Smooth muscle cell (in vitro differentiated cells): Measurements from ENCODE around the gene TMEM145. TPM values are rescaled to one million over a fixed set of nuclear protein-coding genes. Genes with fewer than 3 reads are reported as not detected.

ENCODE experiments used
- DNase-seq: peaks from one replicate; lab custom pipeline; 2025; ENCODE audit not compliant: unreplicated experiment; lab: John Stamatoyannopoulos, UW
- H2AFZ ChIP-seq: fragments of 200-600 bp; sonication (generic); 2 replicates; pipeline ENCODE4 v1.6.0; 2016; ENCODE audit warnings: antibody characterized with exemption, low read depth, mild to moderate bottlenecking
- H3F3A ChIP-seq: fragments of 200-600 bp; sonication (generic); 2 replicates; pipeline ENCODE4 v1.6.0; 2017; ENCODE audit warnings: antibody characterized with exemption, low read depth
- H3K27ac ChIP-seq: fragments of 200-600 bp; sonication (generic); 2 replicates; pipeline ENCODE4 v1.5.1; 2016; ENCODE audit warnings: low read depth, mild to moderate bottlenecking
- H3K27me3 ChIP-seq: fragments of 200-600 bp; sonication (generic); 2 replicates; pipeline ENCODE4 v1.6.1; 2016; ENCODE audit warnings: low read depth, mild to moderate bottlenecking
- H3K36me3 ChIP-seq: fragments of 200-600 bp; sonication (generic); 2 replicates; pipeline ENCODE4 v1.5.1; 2016; ENCODE audit warnings: low read depth
- H3K4me1 ChIP-seq: fragments of 200-600 bp; sonication (generic); 2 replicates; pipeline ENCODE4 v1.5.1; 2016; ENCODE audit warnings: low read depth
- H3K4me2 ChIP-seq: fragments of 200-600 bp; sonication (generic); 2 replicates; pipeline ENCODE4 v1.6.0; 2016; ENCODE audit warnings: mild to moderate bottlenecking
- H3K4me3 ChIP-seq: fragments of 200-600 bp; sonication (generic); 2 replicates; pipeline ENCODE4 v1.5.1; 2016; ENCODE audit warnings: mild to moderate bottlenecking
- H3K79me2 ChIP-seq: fragments of 200-600 bp; sonication (generic); 2 replicates; pipeline ENCODE4 v1.6.0; 2016; ENCODE audit warnings: low read depth, mild to moderate bottlenecking
- H3K9ac ChIP-seq: fragments of 200-600 bp; sonication (generic); 2 replicates; pipeline ENCODE4 v1.6.0; 2016; ENCODE audit warnings: low read depth
- H3K9me3 ChIP-seq: fragments of 200-600 bp; sonication (generic); replicated peaks from 2 replicates; pipeline ENCODE4 v1.5.1; 2016; ENCODE audit warnings: low read depth
- H4K20me1 ChIP-seq: fragments of 200-600 bp; sonication (generic); 2 replicates; pipeline ENCODE4 v1.6.0; 2016; ENCODE audit warnings: low read depth
- WGBS: methylation state at CpG from one replicate; pipeline ENCODE4 v1.1.7; 2016; ENCODE audit warnings: low lambda C conversion rate; 5-methylcytosine and 5-hydroxymethylcytosine counted together
- polyA plus RNA-seq: library from polyadenylated mRNA; unstranded; fragments of >200 nt; fragmentation: Nextera tagmentation; extraction: Ambion mirVana; gene quantifications from 2 replicates; pipeline ENCODE4 v1.2.1, GENCODE V29; 2016
- total RNA-seq: library from RNA; depleted of rRNA; stranded (reverse); fragments of >200 nt; gene quantifications from 2 replicates; pipeline ENCODE4 v1.2.3, GENCODE V29; 2014
- TF ChIP-seq, protein P1 (sequence below): fragments of 200-600 bp; sonication (generic); IDR thresholded peaks from 2 replicates; pipeline ENCODE4 v1.5.1; 2017; ENCODE audit warnings: borderline replicate concordance, mild to moderate bottlenecking, antibody characterized with exemption; ENCODE audit not compliant: insufficient read depth, poor library complexity, severe bottlenecking

TMEM145 gene
- total and polyA plus RNA-seq, 2 experiments from 2014 or later = 0.11 TPM; not detected in 1

DNA sequence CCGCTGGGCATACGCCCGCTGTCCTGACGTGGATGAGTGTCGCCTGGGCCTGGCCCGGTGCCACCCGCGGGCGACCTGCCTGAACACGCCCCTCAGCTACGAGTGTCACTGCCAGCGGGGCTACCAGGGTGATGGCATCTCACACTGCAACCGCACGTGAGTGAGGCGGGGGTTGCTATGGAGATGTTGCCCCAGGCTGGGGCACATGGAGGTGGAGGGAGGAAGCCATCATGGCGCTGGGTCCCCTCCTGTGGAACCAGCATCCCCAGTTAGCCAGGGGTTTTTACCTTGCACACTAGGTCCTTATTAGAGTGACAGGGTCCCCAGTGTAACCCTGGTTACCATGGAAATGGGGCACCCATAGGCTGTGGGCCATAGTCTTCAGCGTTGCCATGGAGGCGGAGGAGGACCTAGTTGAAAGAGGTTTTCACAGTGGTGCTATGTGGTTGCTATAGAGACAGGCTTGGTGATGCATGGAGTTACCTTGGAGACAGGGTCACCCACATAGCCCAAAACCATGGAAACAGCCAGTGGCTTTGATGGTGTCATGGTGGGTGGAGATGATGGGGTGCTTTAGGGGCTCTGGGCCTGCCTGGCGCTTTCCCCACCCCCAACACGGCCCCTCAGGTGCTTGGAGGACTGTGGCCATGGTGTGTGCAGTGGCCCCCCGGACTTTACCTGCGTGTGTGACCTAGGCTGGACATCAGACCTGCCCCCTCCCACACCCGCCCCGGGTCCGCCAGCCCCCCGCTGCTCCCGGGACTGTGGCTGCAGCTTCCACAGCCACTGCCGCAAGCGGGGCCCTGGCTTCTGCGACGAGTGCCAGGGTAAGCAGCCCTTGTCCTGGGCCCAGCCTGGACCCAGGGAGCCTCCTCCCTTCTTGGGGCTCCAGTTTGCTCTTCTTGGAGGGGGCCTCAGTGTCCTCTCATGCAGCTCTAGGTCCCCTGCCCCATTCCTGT lies 39.5 kb downstream of the TMEM145 start:
- Histone ChIP-seq H3K4me2 (no peak overlapping the region), H3K27me3 (no peaks in the 10 kb centered on the region), H3K79me2 (no peaks in the 10 kb centered on the region), H3K4me1 (no peaks in the 10 kb centered on the region), H4K20me1 (no peaks in the 10 kb centered on the region), H3K9me3 (no peaks in the 10 kb centered on the region), H2AFZ (no peak overlapping the region), H3K27ac (no peak overlapping the region), H3K36me3 (no peaks in the 10 kb centered on the region), H3K4me3 (no peak overlapping the region), H3F3A (no peaks in the 10 kb centered on the region), H3K9ac (no peak overlapping the region)
- no peak for DNase-seq
- 96% methylated on average over 20 of the region's 31 CpGs for WGBS
- TF ChIP-seq, protein P1, sequence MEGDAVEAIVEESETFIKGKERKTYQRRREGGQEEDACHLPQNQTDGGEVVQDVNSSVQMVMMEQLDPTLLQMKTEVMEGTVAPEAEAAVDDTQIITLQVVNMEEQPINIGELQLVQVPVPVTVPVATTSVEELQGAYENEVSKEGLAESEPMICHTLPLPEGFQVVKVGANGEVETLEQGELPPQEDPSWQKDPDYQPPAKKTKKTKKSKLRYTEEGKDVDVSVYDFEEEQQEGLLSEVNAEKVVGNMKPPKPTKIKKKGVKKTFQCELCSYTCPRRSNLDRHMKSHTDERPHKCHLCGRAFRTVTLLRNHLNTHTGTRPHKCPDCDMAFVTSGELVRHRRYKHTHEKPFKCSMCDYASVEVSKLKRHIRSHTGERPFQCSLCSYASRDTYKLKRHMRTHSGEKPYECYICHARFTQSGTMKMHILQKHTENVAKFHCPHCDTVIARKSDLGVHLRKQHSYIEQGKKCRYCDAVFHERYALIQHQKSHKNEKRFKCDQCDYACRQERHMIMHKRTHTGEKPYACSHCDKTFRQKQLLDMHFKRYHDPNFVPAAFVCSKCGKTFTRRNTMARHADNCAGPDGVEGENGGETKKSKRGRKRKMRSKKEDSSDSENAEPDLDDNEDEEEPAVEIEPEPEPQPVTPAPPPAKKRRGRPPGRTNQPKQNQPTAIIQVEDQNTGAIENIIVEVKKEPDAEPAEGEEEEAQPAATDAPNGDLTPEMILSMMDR = no peak

DNA sequence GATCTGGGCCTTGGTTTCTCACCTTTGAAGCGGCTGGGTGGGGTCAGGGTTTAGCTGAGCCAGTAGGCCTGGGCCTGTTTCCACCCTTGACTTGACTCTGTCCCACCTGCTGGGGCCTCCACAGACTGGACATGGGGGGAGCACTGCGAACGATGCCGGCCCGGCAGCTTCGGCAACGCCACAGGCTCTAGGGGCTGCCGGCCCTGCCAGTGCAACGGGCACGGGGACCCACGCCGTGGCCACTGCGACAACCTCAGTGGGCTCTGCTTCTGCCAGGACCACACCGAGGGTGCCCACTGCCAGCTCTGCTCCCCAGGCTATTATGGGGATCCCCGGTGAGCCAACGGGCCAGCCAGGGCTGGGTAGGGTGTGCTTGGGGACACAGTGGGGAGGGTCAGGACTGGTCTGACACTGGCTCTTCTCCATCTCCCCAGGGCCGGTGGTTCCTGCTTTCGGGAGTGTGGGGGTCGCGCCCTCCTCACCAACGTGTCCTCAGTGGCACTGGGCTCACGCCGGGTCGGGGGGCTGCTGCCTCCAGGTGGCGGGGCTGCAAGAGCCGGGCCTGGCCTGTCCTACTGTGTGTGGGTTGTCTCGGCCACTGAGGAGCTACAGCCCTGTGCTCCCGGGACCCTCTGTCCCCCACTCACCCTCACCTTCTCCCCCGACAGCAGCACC lies 40.4 kb downstream of the TMEM145 start:
- H3K4me2 ChIP-seq = no peak overlapping the region
- DNase-seq = no peak
- 99% methylated on average over 26 of the region's 29 CpGs for WGBS
- H3K79me2 ChIP-seq = no peaks in the 10 kb centered on the region
- no peaks in the 10 kb centered on the region for H3K36me3 ChIP-seq
- H4K20me1 ChIP-seq = no peaks in the 10 kb centered on the region
- no peak overlapping the region for H3K9ac ChIP-seq
- H3K4me3 ChIP-seq = no peak overlapping the region
- no peak overlapping the region for H2AFZ ChIP-seq
- H3F3A ChIP-seq = no peaks in the 10 kb centered on the region
- no peaks in the 10 kb centered on the region for H3K27me3 ChIP-seq
- no peak overlapping the region for H3K27ac ChIP-seq
- TF ChIP-seq, protein P1 = no peak
- no peaks in the 10 kb centered on the region for H3K4me1 ChIP-seq
- no peaks in the 10 kb centered on the region for H3K9me3 ChIP-seq

DNA sequence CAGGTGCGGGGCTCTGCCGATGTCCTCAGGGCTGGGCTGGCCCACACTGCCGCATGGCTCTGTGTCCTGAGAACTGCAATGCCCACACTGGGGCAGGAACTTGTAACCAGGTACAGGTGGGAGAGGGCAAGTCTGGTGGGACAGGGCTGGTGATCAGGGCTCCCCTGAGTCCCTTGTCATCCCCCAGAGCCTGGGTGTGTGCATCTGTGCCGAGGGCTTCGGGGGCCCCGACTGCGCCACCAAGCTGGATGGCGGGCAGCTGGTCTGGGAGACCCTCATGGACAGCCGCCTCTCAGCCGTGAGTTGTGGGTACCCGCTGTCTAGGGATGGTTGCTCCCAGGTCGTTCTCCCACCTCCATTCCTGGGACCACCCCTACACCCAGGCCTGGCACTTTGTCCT lies 42.8 kb downstream of the TMEM145 start:
- no peak overlapping the region for H2AFZ ChIP-seq
- WGBS = 96% methylated on average over 12 of the region's 12 CpGs

More for the DNA sequence above, 42.8 kb downstream of the TMEM145 start:
- H3F3A ChIP-seq = no peaks in the 10 kb centered on the region
- H3K9me3 ChIP-seq = no peaks in the 10 kb centered on the region
- no peaks in the 10 kb centered on the region for H3K4me1 ChIP-seq
- no peaks in the 10 kb centered on the region for H3K79me2 ChIP-seq
- no peaks in the 10 kb centered on the region for H4K20me1 ChIP-seq
- no peaks in the 10 kb centered on the region for H3K36me3 ChIP-seq
- TF ChIP-seq, protein P1 = no peak
- no peak overlapping the region for H3K9ac ChIP-seq
- H3K27me3 ChIP-seq = no peaks in the 10 kb centered on the region
- H3K27ac ChIP-seq = no peak overlapping the region
- H3K4me2 ChIP-seq = no peak overlapping the region
- H3K4me3 ChIP-seq = no peak overlapping the region
- no peak for DNase-seq
